ENCODE results near the gene OR14K1. TPM values are rescaled to one million over a fixed set of nuclear protein-coding genes. Genes with fewer than 3 reads are reported as not detected.
"Not testable (repeated sequence)": the region's sequence is repeated elsewhere in the genome, so short reads cannot be mapped to it uniquely, and the experiment has no call there.

OR14K1 gene, protein sequence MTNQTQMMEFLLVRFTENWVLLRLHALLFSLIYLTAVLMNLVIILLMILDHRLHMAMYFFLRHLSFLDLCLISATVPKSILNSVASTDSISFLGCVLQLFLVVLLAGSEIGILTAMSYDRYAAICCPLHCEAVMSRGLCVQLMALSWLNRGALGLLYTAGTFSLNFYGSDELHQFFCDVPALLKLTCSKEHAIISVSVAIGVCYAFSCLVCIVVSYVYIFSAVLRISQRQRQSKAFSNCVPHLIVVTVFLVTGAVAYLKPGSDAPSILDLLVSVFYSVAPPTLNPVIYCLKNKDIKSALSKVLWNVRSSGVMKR
- 1.5 TPM for total RNA-seq

DNA sequence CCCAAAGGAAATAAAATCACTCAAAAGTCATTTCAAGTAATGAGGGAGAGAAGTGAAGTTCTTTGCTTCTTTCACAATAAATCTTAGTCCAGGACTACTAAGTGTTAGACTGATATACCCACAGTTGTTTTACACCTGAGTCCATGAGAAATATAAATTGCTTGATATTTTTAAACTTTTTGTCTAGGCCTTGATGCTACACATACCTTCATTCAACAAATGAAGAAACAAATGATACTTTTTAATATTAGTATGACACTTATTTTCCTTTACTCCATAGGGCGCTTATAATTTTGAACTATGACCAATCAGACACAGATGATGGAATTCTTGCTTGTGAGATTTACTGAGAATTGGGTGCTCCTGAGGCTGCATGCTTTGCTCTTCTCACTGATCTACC is at the start of gene OR14K1:
Gene OR14K1 (plus strand): TSS at position 301 of the 400 bp plus-strand sequence. CDS start 0 bp downstream, at position 301.
- no peak for TF ChIP-seq POLR2A (IDR thresholded peaks at IDR 0.05)
- no peak for TF ChIP-seq POLR2AphosphoS5 (IDR thresholded peaks at IDR 0.05; ENCODE audit: insufficient read depth in 1 of 2, low read depth in 1 of 2)
- TF ChIP-seq, protein P1, sequence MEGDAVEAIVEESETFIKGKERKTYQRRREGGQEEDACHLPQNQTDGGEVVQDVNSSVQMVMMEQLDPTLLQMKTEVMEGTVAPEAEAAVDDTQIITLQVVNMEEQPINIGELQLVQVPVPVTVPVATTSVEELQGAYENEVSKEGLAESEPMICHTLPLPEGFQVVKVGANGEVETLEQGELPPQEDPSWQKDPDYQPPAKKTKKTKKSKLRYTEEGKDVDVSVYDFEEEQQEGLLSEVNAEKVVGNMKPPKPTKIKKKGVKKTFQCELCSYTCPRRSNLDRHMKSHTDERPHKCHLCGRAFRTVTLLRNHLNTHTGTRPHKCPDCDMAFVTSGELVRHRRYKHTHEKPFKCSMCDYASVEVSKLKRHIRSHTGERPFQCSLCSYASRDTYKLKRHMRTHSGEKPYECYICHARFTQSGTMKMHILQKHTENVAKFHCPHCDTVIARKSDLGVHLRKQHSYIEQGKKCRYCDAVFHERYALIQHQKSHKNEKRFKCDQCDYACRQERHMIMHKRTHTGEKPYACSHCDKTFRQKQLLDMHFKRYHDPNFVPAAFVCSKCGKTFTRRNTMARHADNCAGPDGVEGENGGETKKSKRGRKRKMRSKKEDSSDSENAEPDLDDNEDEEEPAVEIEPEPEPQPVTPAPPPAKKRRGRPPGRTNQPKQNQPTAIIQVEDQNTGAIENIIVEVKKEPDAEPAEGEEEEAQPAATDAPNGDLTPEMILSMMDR (IDR thresholded peaks at IDR 0.05) = no peak

DNA sequence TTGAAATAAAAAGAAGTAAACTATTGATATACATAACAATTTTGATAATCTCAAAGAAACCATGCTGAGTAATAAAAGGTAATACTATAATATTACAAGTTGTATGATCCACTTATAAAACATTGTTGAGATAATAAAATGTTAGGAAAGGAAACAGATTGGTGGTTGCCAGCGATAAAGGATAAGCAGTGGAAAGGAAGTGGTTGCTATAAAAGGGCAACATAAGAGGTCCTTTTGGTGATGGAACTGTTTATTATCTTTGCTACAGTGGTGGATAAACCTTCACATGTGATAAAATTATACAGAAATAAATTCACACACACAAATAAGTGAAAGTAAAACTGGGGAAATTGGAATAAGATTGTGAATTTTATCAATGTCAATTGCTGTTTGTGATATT is 37.1 kb upstream of the OR14K1 start:
- TF ChIP-seq POLR2AphosphoS5 (IDR thresholded peaks at IDR 0.05; ENCODE audit: insufficient read depth in 1 of 2, low read depth in 1 of 2) = no peak
- TF ChIP-seq, protein P1 (IDR thresholded peaks at IDR 0.05) = no peak
- no peak for TF ChIP-seq POLR2A (IDR thresholded peaks at IDR 0.05)

More for the DNA sequence above, at the start of gene OR14K1:
- DNase-seq (ENCODE audit: extremely low spot score in 2 of 2) = no peak
- intact Hi-C loops (cut with DNase I) = no loop called here
- Histone ChIP-seq H3K4me1 (no peaks in the 10 kb centered on the region), H3K27me3 (no peaks in the 10 kb centered on the region), H3K36me3 (no peaks in the 10 kb centered on the region), H3K4me3 (no peak within 1 kb of the TSS), H3K9me3 (no peaks in the 10 kb centered on the region), H3K27ac (no peak within 1 kb of the TSS)

DNA sequence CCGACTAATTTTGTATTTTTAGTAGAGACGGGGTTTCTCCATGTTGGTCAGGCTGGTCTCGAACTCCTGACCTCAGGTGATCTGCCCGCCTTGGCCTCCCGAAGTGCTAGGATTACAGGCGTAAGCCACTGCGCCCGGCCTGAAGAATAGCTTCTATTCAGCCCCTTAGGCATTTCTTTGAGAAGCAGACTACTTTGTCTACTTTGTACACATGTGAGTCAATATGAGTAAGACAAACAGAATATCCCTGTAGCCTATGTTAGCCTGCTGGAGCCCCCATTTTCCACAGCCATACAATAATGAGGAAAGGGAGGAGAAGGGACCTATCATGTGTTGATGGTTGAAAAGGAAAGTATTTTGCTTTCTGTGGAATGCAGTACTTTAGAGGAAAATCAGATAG is 27.7 kb upstream of the OR14K1 start:
- H3K27ac ChIP-seq; DNase-seq (ENCODE audit: extremely low spot score in 2 of 2); intact Hi-C loops (cut with DNase I); H3K9me3 ChIP-seq; H3K4me1 ChIP-seq; H3K4me3 ChIP-seq; H3K27me3 ChIP-seq; H3K36me3 ChIP-seq: not testable (repeated sequence)

More for the DNA sequence above, 37.1 kb upstream of the OR14K1 start:
- Histone ChIP-seq H3K36me3 (no peaks in the 10 kb centered on the region), H3K9me3 (no peaks in the 10 kb centered on the region), H3K4me1 (no peaks in the 10 kb centered on the region), H3K27ac (no peak overlapping the region), H3K4me3 (no peak overlapping the region), H3K27me3 (no peaks in the 10 kb centered on the region)
- intact Hi-C loops (cut with DNase I) = no loop called here
- DNase-seq (ENCODE audit: extremely low spot score in 2 of 2) = no peak

DNA sequence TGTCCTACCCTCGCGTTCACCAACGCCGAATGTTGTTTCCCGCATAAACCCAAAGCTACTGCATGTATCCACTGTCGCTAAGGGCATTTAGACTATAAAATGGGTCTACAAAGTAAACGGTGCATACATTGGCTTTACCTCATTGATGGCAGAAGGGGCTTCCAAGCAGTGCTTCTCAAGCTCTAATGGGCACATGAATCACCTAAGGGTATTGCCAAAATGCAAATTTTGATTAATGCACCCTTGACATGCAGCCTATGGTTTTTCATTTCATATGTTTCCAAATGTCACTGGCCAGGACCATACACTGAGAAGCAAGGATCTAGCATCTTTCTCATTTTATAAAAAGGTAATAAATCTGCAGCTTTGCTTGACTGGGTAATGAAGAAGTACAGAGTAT is 24.7 kb upstream of the OR14K1 start:
- intact Hi-C loops (cut with DNase I) = no loop called here
- no peak for TF ChIP-seq POLR2A (IDR thresholded peaks at IDR 0.05)
- TF ChIP-seq, protein P1 (IDR thresholded peaks at IDR 0.05) = no peak
- TF ChIP-seq POLR2AphosphoS5 (IDR thresholded peaks at IDR 0.05; ENCODE audit: insufficient read depth in 1 of 2, low read depth in 1 of 2) = no peak
- H3K4me3 ChIP-seq = no peak overlapping the region
- no peak for DNase-seq (ENCODE audit: extremely low spot score in 2 of 2)
- H3K4me1 ChIP-seq = no peaks in the 10 kb centered on the region
- no peaks in the 10 kb centered on the region for H3K9me3 ChIP-seq
- H3K27me3 ChIP-seq = no peaks in the 10 kb centered on the region
- no peak overlapping the region for H3K27ac ChIP-seq
- H3K36me3 ChIP-seq = no peaks in the 10 kb centered on the region

DNA sequence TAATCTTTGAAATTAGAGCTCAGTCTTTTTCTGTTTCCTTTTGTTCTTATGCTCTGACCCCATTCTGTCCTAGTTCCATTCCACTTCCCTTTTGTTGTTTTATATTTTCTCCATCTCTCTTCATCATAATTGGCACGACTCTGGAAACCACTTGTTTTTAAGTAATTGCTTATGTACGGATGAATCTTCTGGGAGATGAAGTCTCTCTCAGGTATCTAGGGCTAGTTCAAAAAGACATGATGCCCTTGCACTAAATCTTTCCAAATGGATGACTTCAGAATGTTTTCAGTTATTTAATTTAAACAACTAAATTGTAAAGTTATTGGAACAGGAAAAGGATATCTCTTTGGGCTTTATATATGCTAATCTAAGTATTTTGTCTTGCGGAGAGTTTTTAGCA is 21.9 kb upstream of the OR14K1 start, which contains the start of gene OR6F1:
Gene OR6F1 (minus strand): TSS at position 101 of the 400 bp plus-strand sequence. CDS start 3,891 bp downstream, outside the sequence.
- Histone ChIP-seq H3K27me3 (no peaks in the 10 kb centered on the region), H3K4me1 (no peaks in the 10 kb centered on the region), H3K36me3 (no peaks in the 10 kb centered on the region), H3K4me3 (no peak within 1 kb of the TSS), H3K27ac (no peak within 1 kb of the TSS), H3K9me3 (no peaks in the 10 kb centered on the region)
- no peak for DNase-seq (ENCODE audit: extremely low spot score in 2 of 2)
- intact Hi-C loops (cut with DNase I) = no loop called here
- TF ChIP-seq POLR2AphosphoS5 (IDR thresholded peaks at IDR 0.05; ENCODE audit: insufficient read depth in 1 of 2, low read depth in 1 of 2) (no peak), POLR2A (IDR thresholded peaks at IDR 0.05) (no peak)
- TF ChIP-seq, protein P1 (IDR thresholded peaks at IDR 0.05) = no peak
